Stimulated activated CD4-positive, alpha-beta T cell treated with anti-CD3 and anti-CD28 coated beads, Interleukin-4, amount 100 ng/mL, for 4 hours (primary cell): ENCODE data around the gene HCAR2.
"Not testable (repeated sequence)": the region's sequence is repeated elsewhere in the genome, so short reads cannot be mapped to it uniquely, and the experiment has no call there.

Source experiments
- DNase-seq, 2 experiments: peaks; one replicate each; pipeline ENCODE4 v3.0.0-alpha.2; 2020

The HCAR2 gene

DNA sequence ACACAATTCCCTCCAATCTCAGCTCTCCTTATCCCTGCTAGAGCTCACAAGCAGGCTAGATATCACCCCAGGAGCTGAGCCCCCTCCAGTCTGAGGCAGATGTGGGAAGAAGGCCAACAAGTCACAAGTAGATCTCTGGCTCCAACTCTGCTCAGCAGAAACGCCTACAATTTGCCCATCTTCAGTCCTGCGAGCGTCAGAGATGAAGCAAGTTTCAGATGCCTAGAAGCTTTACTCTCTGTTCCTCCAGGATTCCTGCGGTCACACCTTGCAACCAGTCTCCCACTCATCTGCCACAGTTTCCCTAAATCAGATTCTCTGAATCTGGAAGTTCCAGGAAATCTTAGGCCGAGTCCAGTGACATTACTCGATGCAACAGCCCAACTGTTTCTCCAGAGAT, 12.1 kb upstream of the HCAR2 start:
- not testable (repeated sequence) for DNase-seq

DNA sequence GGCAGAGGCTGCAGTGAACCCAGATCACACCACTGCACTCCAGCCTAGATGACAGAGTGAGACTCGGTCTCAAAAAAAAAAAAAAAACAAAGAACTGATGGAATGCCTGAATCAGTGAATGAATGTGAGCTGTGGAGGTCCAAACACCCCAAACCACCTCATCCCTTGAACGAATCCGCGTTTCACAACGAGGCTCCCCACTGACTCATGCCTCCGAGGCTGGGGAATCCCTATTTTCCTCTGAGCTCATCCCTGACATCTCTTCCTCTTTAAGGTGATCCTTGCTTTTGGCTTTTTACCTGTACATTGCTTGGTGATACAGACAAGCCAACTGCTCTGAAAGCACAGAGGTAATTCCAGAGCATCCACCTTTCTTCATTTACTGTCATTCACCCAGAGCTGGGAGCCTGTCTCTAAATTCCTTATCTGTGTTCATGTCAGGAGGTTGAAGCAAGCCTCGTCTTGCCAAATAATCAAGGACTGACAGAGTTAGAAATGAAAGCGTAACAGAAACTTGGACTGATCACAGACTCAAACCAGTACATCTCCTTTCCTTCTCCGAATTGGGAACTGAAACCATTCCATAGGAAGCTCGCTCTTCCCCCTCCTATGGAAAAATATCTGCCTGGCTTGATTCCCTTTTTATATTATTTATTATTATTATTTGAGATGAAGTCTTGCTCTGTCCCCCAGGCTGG, 10.5 kb upstream of the HCAR2 start:
- DNase-seq, result not testable (repeated sequence)

DNA sequence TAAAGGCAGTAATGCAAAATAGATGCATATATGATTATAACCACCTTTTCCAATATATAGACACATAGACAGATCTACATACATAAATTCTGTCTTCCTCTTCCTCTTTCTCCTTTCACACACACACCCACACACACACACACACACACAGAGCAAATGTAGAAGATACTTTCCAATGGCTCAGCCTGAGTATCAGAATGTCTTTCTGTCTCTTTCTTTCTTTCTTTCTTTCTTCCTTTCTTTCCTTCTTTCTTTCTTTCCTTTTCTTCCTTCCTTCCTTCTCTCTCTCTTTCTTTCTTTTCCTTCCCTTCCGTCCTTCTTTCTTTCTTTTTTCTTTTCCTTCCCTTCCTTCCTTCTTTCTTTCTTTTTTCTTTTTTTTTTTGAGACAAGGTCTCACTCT, 8.1 kb upstream of the HCAR2 start:
- not testable (repeated sequence) for DNase-seq

DNA sequence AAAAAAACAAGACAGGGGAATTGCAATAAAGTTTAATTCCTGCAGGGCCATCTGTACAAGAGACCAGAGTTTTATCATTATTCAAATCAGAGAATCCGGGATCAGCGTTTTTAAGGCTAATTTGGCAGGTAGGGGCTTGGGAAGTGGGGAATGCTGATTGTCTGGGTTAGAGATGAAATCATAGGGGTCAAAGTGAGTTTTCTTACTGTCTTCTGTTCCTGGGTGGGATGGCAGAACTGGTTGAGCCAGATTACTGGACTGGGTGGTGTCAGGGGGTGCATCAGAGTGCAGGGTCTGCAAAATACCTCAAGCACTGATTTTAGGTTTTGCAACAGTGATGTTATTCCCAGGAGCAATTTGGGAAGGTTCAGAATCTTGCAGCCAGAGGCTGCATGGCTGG, 7.2 kb upstream of the HCAR2 start:
- DNase-seq, result not testable (repeated sequence)

DNA sequence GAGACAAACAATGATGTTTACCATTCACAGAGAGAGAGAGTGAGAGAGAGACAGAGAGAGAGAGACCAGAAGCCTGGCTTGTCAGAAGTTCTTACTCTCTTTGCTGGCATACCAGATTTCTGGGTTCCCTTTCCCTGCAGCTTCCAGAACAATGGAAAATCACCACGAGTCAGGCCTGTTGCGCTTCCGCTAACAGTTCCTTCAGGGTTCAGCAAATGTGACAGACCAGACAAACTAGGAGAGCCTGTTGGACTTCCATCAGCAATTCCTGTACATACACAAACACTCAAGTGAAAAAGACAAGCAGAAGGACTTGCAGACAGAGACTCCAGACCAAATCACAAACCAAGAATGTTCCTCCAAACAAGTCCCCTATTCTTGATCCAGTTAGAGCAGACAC, 6.1 kb upstream of the HCAR2 start:
- not testable (repeated sequence) for DNase-seq

DNA sequence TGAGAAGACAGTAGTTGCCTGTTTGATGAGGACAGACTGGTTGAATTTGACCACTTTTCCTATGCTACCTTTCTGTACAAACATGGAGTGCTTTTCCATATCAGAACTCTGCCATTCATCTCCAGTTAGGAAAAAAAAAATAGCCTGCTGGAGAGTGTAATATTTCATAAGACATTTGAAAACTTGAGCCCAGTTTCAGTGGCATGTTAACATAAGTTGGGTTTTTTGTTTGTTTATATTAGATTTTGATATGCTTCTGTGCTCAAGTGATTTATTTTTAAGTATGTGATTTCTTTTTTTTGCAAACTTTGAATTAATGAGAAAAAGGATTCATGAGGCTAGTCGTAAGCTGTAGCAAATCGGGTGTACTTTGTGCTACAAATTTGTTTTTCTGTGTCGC, 684 bp upstream of the HCAR2 start:
- not testable (repeated sequence) for DNase-seq

DNA sequence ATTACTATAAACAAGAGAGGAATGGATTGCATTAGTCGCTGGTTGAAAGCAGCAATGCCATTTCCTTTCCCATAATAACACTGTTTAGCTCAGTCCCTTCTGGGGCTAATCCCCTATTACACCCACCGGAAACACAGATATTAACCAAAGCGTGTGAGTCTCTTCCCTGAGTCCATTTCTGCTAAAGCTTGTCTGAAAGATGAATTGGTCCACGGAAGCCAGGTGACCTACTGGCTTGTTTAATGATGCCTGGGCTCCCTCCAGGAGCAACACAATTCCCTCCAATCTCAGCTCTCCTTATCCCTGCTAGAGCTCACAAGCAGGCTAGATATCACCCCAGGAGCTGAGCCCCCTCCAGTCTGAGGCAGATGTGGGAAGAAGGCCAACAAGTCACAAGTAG, 1.7 kb downstream of the HCAR2 start:
- DNase-seq, result not testable (repeated sequence)

DNA sequence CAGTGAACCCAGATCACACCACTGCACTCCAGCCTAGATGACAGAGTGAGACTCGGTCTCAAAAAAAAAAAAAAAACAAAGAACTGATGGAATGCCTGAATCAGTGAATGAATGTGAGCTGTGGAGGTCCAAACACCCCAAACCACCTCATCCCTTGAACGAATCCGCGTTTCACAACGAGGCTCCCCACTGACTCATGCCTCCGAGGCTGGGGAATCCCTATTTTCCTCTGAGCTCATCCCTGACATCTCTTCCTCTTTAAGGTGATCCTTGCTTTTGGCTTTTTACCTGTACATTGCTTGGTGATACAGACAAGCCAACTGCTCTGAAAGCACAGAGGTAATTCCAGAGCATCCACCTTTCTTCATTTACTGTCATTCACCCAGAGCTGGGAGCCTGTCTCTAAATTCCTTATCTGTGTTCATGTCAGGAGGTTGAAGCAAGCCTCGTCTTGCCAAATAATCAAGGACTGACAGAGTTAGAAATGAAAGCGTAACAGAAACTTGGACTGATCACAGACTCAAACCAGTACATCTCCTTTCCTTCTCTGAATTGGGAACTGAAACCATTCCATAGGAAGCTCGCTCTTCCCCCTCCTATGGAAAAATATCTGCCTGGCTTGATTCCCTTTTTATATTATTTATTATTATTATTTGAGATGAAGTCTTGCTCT, 3.0 kb downstream of the HCAR2 start:
- not testable (repeated sequence) for DNase-seq

DNA sequence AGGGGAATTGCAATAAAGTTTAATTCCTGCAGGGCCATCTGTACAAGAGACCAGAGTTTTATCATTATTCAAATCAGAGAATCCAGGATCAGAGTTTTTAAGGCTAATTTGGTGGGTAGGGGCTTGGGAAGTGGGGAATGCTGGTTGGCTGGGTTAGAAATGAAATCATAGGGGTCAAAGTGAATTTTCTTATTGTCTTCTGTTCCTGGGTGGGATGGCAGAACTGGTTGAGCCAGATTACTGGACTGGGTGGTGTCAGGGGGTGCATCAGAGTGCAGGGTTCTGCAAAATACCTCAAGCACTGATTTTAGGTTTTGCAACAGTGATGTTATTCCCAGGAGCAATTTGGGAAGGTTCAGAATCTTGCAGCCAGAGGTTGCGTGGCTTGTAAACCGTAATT, 6.2 kb downstream of the HCAR2 start:
- not testable (repeated sequence) for DNase-seq

DNA sequence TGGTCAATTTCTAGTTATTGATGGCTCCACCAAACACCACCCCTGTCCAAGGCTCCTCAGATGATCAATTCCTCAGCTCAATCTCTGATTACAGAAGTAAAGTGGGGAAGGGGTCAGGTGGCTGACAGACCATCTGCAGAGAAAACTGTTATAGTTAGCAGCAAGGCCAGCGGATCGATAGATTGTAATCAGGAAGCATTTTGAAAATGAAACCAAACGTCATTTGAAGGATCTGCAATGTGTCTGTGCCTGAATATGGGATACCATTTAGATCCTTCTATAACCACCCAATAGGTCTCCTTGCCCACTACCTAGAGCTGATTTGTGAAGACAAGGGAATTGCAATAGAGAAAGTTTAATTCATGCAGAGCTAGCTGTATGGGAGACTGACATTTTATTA, 11.6 kb downstream of the HCAR2 start:
- no peak for DNase-seq

DNA sequence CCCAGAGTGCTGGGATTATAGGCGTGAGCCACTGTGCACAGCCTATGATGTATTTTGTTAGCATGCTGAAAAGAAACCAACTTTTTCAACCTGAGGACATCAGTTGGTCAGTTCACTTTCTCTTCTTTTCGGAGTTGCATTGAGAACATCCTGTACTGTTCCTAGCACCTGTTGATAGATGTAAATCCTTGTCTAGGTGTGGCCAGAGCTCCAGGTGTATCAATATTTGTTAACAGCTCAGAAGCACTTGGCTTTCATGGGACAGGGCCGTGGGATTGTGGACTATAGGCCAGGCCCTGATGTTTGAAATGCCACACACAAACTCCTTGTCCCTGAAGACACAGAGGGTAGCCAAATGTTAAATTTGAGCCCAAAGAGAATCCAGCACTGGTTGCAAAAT, 14.9 kb downstream of the HCAR2 start:
- DNase-seq, result no peak

DNA sequence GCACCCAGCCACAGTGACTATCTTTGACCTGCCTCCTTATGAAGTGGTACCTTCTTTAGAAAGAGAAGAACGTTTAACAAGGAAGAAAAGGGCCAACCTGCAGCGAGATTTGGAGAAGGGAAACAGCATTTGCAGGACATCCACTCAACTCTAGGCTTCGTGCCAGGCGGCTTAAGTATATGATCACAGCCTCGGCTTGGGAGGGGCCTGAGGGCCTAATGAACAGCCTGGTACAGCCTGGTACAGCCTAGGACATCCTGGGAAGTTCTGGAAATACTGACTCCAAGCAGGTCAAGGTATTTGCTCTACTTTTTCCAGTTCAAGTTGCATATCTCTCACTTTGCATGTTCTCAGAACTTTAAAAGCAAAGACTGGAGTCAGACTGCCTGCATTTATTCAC, 16.1 kb downstream of the HCAR2 start:
- DNase-seq, result no peak

DNA sequence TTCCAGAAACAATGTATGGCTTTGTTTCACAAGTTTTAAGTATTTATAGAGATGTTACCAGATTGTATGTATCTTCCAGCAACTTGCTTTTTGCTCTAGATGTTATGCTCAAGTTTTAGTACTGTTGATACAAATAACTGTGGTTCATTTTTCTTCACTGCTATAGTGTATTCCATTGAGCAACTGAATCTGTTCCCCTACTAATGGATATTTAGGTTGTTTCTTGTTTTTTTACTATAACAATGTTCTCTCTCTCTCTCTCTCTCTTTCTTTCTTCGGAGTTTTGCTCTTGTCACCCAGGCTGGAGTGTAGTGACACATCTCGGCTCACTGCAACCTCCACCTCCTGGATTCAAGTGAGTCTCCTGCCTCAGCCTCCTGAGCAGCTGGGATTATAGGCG, 16.6 kb downstream of the HCAR2 start:
- DNase-seq, result no peak

DNA sequence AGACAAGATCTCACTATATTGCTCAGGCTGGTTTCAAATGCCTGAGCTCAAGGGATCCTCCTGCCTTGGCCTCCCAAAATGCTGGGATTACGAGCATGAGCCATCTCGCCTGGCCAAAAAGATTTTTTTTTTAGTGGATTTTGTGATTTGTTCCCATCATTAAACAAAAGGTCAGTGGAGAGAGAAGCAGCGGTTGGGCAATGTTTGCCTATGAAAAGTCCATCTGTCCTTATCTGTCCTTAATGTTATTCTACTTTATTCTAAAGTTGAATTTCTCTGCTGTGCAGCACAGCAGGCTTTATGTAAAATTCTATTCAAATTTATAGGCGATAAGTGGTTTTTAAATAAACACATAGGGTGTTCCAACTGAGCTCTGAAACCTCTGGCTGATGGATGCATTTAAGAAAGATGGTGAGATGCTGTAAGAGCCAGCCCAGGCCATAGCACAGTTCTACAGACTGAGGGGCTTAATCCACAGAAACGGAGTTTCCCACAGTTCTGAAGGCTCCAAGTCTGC, 18.8 kb downstream of the HCAR2 start:
- no peak for DNase-seq

DNA sequence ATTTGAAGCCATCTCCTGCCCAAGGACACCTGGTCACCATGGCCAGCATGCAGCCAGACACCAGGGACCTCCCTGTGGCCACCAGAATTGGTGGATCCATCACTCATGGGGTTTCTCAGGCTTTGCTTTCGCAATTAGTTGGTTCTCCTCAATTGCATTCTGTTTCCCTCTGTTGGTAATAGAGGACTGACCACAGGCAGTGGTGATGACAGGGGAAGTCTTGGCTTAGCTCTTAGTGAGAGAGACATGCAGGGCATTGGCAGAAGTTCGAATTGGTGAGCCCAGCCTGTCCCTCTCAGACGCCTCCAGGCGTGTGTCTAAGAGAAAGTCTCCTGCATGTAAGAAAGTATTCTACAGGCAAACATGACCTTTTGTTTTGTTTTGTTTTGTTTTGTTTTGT, 21.3 kb downstream of the HCAR2 start:
- no peak for DNase-seq

DNA sequence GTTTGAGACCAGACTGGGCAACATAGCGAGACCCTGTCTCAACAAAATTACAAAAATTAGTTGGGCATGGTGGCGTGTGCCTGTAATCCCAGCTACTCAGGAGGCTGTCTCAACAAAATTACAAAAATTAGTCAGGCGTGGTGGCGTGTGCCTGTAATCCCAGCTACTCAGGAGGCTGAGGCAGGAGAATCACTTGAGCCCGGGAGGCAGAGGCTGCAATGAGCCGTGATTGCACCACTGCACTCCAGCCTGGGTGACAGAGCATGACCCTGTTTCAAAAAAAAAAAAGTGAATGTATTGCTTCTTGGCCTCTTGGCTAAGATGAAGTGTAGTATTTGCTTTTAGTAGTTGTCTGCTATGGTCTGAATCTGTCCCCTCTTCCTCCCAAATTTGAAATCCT, 22.2 kb downstream of the HCAR2 start:
- DNase-seq, result not testable (repeated sequence)

DNA sequence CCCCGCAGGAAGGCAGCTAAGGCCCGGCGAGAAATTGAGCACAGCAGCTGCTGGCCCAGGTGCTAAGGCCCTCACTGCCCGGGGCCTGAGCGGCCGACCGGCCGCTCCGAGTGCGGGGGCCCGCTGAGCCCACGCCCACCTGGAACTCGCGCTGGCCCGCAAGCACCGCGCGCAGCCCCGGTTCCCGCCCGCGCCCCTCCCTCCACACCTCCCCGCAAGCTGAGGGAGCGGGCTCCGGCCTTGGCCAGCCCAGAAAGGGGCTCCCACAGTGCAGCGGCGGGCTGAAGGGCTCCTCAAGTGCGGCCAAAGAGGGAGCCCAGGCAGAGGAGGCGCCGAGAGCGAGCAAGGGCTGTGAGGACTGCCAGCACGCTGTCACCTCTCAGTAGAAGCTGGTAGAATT, 26.4 kb downstream of the HCAR2 start:
- DNase-seq, result not testable (repeated sequence)

DNA sequence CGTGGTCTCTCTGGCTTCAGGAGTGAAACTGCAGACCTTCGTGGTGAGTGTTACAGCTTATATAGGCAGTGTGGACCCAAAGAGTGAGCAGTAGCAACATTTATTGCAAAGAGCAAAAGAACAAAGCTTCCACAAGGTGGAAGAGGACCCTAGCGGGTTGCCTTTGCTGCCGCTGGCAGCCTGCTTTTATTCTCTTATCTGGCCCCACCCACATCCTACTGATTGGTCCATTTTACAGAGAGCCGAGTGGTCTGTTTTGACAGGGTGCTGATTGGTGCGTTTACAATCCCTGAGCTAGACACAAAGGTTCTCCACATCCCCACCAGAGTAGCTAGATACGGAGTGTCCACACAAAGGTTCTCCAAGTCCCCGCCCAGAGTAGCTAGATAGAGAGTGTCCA, 27.1 kb downstream of the HCAR2 start:
- not testable (repeated sequence) for DNase-seq

DNA sequence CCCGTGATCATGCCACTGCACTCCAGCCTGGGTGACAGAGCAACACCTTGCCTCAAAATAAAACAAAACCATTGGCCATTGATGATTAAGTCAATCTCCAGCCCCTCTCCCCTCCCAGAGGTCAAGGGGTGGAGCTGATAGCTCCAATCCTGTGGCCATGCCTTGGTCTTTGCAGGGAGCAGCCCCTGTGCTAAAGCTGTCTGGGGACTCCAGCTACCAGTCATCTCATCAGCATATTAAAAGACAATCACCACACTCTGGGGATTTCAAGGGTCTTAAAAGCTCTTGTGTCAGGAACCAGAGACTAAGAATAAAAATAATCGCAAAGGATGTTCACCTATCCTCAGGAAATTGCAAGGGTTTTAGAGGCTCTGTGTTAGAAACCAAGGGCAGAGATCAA, 30.6 kb downstream of the HCAR2 start:
- no peak for DNase-seq

DNA sequence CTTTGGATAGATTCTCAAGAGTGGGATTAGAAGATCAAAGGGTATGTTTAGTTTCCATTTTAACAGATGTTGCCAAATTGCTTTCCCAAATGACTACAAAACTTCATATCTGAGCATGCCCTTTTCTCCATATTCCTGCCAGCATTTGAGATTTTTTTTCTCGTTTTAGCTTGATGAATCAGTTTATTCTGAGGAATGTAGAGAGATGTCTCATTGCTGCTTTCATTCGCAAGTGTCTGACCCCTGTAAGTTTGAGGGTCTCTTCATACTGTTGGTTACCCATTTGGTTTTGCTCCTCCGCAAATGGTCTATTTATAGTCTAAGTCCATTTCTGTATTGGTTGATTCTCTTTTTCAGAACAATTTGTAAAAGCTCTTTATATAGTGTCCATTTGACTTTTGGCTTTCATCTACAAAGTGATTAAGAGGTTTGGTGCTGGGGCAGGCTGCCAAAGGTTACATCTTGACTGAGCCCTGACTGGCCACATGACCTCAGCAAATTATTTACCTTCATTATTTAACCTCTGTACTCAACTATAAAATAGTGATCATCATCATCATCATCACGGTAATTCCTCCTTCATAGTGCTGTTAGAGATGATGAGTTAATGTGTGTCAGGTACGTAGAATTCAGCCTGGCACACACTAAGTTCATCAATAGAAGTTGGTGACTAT, 33.6 kb downstream of the HCAR2 start:
- DNase-seq, result no peak

DNA sequence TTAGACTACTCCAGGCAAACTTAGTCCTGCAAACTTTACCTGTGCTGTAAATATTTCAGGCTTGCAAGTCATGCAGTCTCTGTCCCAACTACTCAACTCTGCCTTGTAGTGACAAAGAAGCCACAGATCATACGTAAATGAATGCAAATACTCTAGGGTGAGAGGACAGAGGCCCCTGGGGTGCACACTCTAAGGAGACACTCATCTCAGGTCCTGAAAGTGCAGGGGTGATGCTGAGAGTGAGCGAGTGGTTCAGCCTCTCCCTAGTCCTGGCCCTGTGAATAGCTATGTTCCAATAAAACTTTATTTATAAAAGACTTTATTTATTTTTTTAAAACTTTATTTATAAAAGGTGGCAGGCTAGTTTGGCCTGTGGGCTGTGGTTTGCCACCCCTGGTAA, 34.9 kb downstream of the HCAR2 start:
- DNase-seq, result no peak

DNA sequence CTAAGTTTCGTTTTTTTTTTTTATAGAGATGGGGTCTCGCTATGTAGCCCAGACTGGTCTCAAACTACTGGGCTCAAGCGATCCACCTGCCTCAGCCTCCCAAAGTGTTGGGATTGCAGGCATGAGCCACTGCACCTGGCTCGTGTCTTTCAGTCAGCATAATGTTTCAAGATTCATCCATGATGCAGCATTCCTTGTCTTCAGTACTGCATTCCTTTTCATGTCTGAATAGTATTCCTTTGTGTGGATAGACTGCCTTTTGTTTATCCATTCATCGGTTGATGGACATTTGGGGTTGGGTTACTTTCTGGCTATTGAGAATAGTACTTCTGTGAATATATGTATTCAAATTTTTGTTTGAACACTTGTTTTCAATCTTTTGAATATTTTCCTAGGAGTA, 37.4 kb downstream of the HCAR2 start:
- no peak for DNase-seq

DNA sequence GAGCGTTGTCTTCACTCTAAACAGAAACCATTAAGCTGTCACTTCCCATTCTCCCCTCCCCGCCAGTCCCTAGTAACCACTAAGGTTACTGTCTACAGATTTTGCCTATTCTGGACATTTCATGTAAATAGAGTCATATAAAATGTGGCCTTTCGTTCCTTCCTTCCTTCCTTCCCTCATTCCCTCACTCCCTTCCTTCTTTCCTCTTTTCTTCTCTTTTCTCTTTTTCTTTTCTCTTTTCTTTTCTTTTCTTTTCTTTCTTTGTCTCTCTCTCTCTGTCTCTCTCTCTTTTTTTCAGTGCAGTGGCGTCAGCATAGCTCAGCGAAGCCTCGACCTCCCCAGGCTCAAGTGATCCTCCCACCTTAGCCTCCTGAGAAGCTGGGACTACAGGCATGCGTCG, 37.8 kb downstream of the HCAR2 start:
- DNase-seq, result no peak

DNA sequence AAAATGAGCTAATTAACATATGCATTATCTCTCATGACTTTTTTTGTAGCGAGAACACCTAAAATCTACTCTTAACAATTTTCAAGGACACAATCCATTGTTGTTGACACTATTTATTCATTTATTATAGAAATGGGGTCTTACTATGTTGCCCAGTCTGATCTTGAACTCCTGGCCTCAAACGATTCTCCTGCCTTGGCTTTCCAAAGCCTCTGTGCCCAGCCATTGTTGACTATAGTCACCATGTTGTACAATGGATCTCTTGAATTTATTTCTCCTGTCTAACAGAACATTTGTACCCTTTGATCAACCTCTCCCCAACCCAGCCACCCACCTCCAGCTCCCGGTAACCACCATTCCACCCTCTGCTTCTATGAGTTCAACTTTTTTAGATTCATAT, 41.2 kb downstream of the HCAR2 start:
- no peak for DNase-seq
